ENCODE results near the gene EFHC1. TPM values are rescaled to one million over a fixed set of nuclear protein-coding genes. Genes with fewer than 3 reads are reported as not detected.

The EFHC1 gene
- total RNA-seq, 2 donors from 2014 or later: 11.5 to 17.4 TPM

- DNase-seq: no peak
- Histone ChIP-seq H3K4me3 (no peak overlapping the region), H3K27ac (no peak overlapping the region), H3K27me3 (no peaks in the 10 kb centered on the region), H3K9me3 (no peaks in the 10 kb centered on the region), H3K4me1 (peaks cover 35% of the 10 kb centered on the region), H3K36me3 (replicated peaks in 1 of 2; ENCODE audit: insufficient read depth in 1 of 2, low read depth in 2 of 2) (no peaks in the 10 kb centered on the region)
- ATAC-seq: no peak
- intact Hi-C loops (cut with DNase I): no loop called here
- TF ChIP-seq CTCF (IDR thresholded peaks at IDR 0.05) (no peak), POLR2A (IDR thresholded peaks at IDR 0.05) (no peak)
- 94 to 95% methylated on average over 6 of the region's 6 CpGs for WGBS, 2 donors
These were observed 134.6 kb downstream of the EFHC1 start for GRCh38 chr6:52554684-52555280.

DNA sequence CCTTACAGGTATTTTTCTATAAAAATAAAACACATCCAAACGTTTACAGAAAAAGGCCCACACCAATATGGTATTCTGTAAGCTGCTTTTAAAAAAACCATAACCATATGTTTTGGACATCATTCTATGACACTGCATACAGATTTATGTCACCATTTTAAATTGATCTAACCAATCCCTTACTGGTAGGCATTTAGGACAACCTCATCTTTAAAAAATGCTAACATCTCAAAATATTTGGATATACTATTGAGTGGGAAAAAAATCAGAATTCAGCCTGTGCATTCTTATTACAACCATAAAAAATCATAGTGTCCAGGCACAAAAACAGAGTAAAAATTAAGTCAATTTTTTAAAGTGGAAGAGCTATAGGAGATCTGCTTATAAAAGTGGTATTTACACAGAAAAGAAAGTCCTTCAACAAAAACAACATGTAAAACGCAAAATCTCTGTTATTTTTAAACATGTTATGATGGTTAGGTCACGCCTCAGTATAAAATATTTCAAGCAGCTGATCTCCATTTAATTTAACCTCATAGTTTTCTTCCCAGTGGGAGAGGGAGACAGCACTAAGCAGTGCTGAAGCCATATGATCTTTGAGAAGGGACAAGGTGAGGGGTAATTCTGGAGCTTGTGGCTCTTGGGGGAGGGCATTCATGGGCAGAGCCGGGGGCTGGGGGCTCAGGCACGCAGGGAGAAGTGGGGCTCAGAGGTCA is 135.5 kb downstream of the EFHC1 start:
- Histone ChIP-seq H3K27me3 (no peaks in the 10 kb centered on the region), H3K9me3 (no peaks in the 10 kb centered on the region), H3K4me1 (peaks cover 26% of the 10 kb centered on the region), H3K36me3 (replicated peaks in 1 of 2; ENCODE audit: insufficient read depth in 1 of 2, low read depth in 2 of 2) (no peaks in the 10 kb centered on the region), H3K27ac (no peak overlapping the region), H3K4me3 (no peak overlapping the region)
- intact Hi-C loops (cut with DNase I): no loop called here
- TF ChIP-seq CTCF (IDR thresholded peaks at IDR 0.05) (no peak), POLR2A (IDR thresholded peaks at IDR 0.05) (no peak)
- DNase-seq (no peak), ATAC-seq (no peak)
- 74 to 81% methylated on average over 5 of the region's 5 CpGs for WGBS, 2 donors

DNA sequence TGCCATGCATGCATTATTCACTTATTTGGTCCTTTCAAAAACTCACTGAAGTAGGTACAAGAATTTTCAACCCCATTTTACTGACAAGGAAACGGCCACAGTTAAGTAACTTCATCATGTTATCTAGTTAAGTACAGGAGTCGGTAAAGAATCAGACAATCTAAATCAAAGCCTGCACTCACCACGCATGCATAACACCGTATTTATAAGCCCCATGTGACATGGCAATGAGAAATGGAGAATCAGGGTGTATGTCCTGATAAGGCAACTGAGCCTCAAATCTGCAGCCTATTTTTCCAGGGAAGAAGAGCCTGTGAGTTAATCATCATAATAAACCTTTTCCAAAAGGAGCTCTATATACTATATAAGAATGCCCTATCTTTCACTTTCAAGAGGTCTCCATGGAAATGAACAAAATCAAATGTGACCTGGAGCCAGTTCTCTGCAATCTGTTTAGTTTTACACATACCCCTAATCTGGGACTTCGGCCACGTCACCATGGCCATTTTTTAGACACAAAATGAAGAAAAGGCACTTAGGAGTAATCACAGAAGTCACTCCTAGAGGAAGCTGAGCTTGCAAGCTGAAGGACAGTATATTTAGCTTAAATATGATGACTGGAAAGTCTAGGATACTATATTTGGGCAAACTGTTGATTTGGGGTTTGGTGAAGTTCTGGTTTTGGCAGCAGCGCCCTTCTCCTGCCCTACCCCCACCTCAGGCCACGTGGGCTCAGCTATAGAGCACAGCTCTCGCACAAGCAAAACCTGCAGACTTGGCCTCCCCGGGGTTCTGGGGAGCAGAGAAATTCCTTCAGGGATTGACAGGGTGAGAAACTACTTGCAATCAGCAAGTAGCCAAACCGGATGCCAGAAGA is 137.5 kb downstream of the EFHC1 start:
- TF ChIP-seq CTCF (IDR thresholded peaks at IDR 0.05) (no peak), POLR2A (IDR thresholded peaks at IDR 0.05) (no peak)
- Histone ChIP-seq H3K4me1 (peaks cover 8% of the 10 kb centered on the region), H3K9me3 (no peaks in the 10 kb centered on the region), H3K27ac (no peak overlapping the region), H3K4me3 (no peak overlapping the region), H3K36me3 (replicated peaks in 1 of 2; ENCODE audit: insufficient read depth in 1 of 2, low read depth in 2 of 2) (no peaks in the 10 kb centered on the region), H3K27me3 (no peaks in the 10 kb centered on the region)
- 74 to 79% methylated on average over 11 of the region's 11 CpGs for WGBS, 2 donors
- ATAC-seq (no peak), DNase-seq (no peak)
- intact Hi-C loops (cut with DNase I): no loop called here

DNA sequence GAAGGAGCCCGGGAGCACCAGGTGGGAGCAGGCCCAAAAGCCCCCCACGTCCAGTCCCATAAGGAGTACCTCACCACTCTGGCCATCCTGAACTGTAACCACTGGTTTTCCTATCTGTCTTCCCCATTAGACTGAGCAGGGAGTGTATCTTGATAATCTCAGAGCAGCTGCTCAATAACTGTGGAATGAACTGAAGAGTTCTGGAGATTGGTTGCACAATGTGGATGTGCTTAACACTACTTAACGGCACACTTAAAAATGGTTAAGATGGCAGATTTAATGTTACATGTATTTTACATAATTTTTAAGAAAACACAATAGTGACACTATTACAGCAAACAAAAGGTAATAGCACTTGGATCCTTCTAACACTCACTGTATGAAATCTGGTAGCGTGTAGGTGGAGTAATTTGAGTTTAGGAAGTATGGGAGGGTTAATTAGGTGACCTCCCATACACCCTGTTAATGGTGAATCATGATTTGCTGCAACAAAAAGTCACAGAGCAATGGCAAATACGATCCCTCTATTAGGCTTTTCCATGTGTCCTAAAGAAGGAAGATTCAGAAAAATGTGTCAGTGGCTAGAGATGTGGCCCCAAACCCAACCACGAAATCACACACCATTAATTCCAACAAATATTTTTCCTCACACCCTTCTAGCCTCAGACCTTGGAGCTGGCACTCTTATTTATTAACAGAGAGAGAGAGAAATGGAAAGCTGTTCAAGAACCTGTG is 138.3 kb downstream of the EFHC1 start:
- intact Hi-C loops (cut with DNase I): no loop called here
- Histone ChIP-seq H3K4me1 (peaks cover 10% of the 10 kb centered on the region), H3K36me3 (replicated peaks in 1 of 2; ENCODE audit: insufficient read depth in 1 of 2, low read depth in 2 of 2) (no peaks in the 10 kb centered on the region), H3K9me3 (no peaks in the 10 kb centered on the region), H3K27me3 (no peaks in the 10 kb centered on the region), H3K4me3 (no peak overlapping the region), H3K27ac (no peak overlapping the region)
- WGBS, 2 donors: 79 to 85% methylated on average over 6 of the region's 6 CpGs
- ATAC-seq: no peak
- no peak for DNase-seq
- no peak for TF ChIP-seq POLR2A (IDR thresholded peaks at IDR 0.05)
- no peak for TF ChIP-seq CTCF (IDR thresholded peaks at IDR 0.05)
